Kidney (tissue), 14 donors: Measurements from ENCODE around the gene SMCR8. TPM values are rescaled to one million over a fixed set of nuclear protein-coding genes. Genes with fewer than 3 reads are reported as not detected.

Source experiments
- DNase-seq, 5 donors: peaks; one replicate each; pipeline ENCODE4 v3.0.0-alpha.2; 2013 to 2020
- FAIRE-seq: peaks from 2 replicates; lab custom pipeline; 2012; peaks lifted over from hg19 to GRCh38; lab: Jason Lieb, UNC
- H3K27ac ChIP-seq, 2 donors: one replicate each; pipeline ENCODE4 v1.7.0; 2013; ENCODE audit warnings: low read depth in 2 of 2, low read length in 2 of 2, inconsistent platforms in 1 of 2
- H3K27me3 ChIP-seq: one replicate; pipeline ENCODE4 v1.7.1; 2013; ENCODE audit warnings: low read length, inconsistent platforms; ENCODE audit not compliant: control insufficient read depth, insufficient read depth
- H3K36me3 ChIP-seq, 3 donors: one replicate each; pipeline versions ENCODE4 v1.7.0 to v1.7.1; 2013; ENCODE audit warnings: low read length in 3 of 3, control low read depth in 1 of 3, inconsistent platforms in 1 of 3; ENCODE audit not compliant: insufficient read depth in 3 of 3, control insufficient read depth in 2 of 3
- H3K4me1 ChIP-seq, 3 donors: one replicate each; pipeline versions ENCODE4 v1.7.0 to v1.7.1; 2013; ENCODE audit warnings: low read length in 3 of 3, inconsistent platforms in 1 of 3, low read depth in 1 of 3; ENCODE audit not compliant: control insufficient read depth in 2 of 3, insufficient read depth in 2 of 3
- H3K4me3 ChIP-seq, 3 donors: one replicate each; pipeline versions ENCODE4 v1.7.0 to v1.8.1; 2013; ENCODE audit warnings: low read length in 3 of 3, control low read depth in 1 of 3, inconsistent platforms in 1 of 3
- H3K9ac ChIP-seq, 3 donors: one replicate each; pipeline versions ENCODE4 v1.7.0 to v1.7.1; 2013; ENCODE audit warnings: low read length in 3 of 3, control low read depth in 1 of 3, inconsistent platforms in 1 of 3
- H3K9me3 ChIP-seq, 3 donors: one replicate each; pipeline versions ENCODE4 v1.7.0 to v1.7.1; 2013; ENCODE audit warnings: low read length in 3 of 3, control low read depth in 1 of 3, inconsistent platforms in 1 of 3; ENCODE audit not compliant: control insufficient read depth in 2 of 3, insufficient read depth in 1 of 3
- CTCF ChIP-seq: IDR thresholded peaks from 3 replicates; pipeline ENCODE4 v1.5.1; 2012; ENCODE audit warnings: mild to moderate bottlenecking, moderate library complexity, borderline replicate concordance; ENCODE audit not compliant: insufficient read depth; ENCODE audit errors: extremely low read depth
- intact Hi-C: fragments of 100-400 bp; cut with DNase I; formaldehyde crosslinking; loops from one replicate; pipeline ENCODE4 v1.11.1; 2022
- polyA plus RNA-seq: library from polyadenylated mRNA; stranded (reverse); fragments of 350-450 nt; fragmentation: Illumina TruSeq; extraction: RNeasy Lipid Tissue Mini Kit (QIAGEN cat#74804); gene quantifications from one replicate; pipeline ENCODE4 v1.2.3, GENCODE V29; 2014; ENCODE audit warnings: low read depth, low replicate concordance; ENCODE audit not compliant: insufficient read depth
- total RNA-seq: library from RNA; stranded (reverse); fragmentation: NEBNext Ultra II Directional; extraction: Animal tissue kit (Norgen Biotek cat#: 25700); gene quantifications from one replicate; pipeline ENCODE4 v1.2.1, GENCODE V29; 2021
- donor health status: control.
- donor health status: control.
- donor health status: control.
- donor health status: control.
- donor health status: control.
- donor health status: DM: yes; HTN: yes; CAD: no.
- donor health status: Normal renal cell carcinoma (clear cell type).

Gene SMCR8
- total and polyA plus RNA-seq, 2 donors from 2014 or later, result 3.1 to 22.4 TPM

GRCh38 chr17:18324140-18325050 is 9.3 kb downstream of the SMCR8 start:
- H3K4me3 ChIP-seq, result no peak overlapping the region
- no peaks in the 10 kb centered on the region for H3K27me3 ChIP-seq
- no peak overlapping the region for H3K27ac ChIP-seq
- peaks cover 0 to 7% (median 3%) of the 10 kb centered on the region in 3 donors for H3K4me1 ChIP-seq
- no peak overlapping the region for H3K9ac ChIP-seq
- H3K9me3 ChIP-seq, result no peaks in the 10 kb centered on the region
- FAIRE-seq (no peak), DNase-seq (peak in 1 of 5 donors; percentile 24)
- no peak for TF ChIP-seq CTCF
- H3K36me3 ChIP-seq, result peaks cover 2 to 49% (median 19%) of the 10 kb centered on the region in 3 donors
- intact Hi-C loops, result no loop called here

DNA sequence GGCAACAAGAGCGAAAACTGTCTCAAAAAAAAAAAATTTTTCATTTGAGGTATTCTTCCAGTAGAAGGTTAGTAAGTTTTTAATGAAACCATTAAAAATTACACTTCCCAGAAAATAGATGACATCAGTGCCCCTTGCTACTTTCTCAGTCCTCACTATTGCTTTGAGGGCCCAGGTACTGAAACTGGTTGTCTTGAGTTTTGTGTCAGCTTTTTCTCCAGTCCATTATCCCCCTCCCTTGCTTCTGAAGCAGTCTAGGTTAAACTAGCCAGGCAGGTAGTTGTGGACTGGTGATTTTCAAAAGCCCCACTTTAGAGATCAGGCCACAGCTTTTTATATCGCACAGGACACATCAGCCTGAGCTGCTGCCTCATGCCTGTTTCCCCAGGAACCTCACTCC is 10.9 kb downstream of the SMCR8 start:
- intact Hi-C loops, result no loop called here
- DNase-seq (no peak), FAIRE-seq (no peak)
- Histone ChIP-seq H3K27ac (no peak overlapping the region), H3K36me3 (peaks cover 2 to 60% (median 28%) of the 10 kb centered on the region in 3 donors), H3K27me3 (no peaks in the 10 kb centered on the region), H3K4me3 (no peak overlapping the region), H3K9me3 (no peaks in the 10 kb centered on the region), H3K9ac (no peak overlapping the region), H3K4me1 (no peaks in the 10 kb centered on the region)
- TF ChIP-seq CTCF, result no peak

DNA sequence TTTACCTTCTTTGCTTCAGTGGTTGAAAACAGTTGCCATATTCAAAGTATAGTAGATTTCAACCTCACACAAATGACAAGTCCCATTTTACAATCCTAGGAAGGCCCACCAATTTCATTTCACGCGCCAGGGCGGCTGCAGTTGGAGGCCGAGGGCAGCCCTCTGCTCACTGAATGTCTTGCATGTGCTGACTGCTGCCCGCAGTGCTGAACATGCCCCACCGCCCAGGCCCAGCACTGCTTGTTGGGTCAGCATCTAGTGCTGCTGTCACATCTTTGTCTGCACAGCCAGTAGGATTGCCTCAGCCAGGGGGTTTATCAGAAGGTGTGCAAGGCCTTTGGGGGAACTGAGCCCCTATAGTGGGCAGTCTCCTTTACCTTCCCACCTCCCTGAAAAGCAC is 11.5 kb downstream of the SMCR8 start:
- DNase-seq, result peak in 1 of 5 donors; percentile 8
- H3K4me1 ChIP-seq, result no peaks in the 10 kb centered on the region
- FAIRE-seq, result no peak
- H3K27ac ChIP-seq, result no peak overlapping the region
- TF ChIP-seq CTCF, result no peak
- peaks cover 2 to 65% (median 33%) of the 10 kb centered on the region in 3 donors for H3K36me3 ChIP-seq
- no peak overlapping the region for H3K4me3 ChIP-seq
- intact Hi-C loops, result no loop called here
- no peaks in the 10 kb centered on the region for H3K27me3 ChIP-seq
- no peak overlapping the region for H3K9ac ChIP-seq
- no peaks in the 10 kb centered on the region for H3K9me3 ChIP-seq
